ENCODE measurements around the gene RBM23. TPM values are rescaled to one million over a fixed set of nuclear protein-coding genes. Genes with fewer than 3 reads are reported as not detected.
A peak's percentile ranks its signal among the peaks of the same experiment; 100 is the strongest.

The RBM23 gene
- total RNA-seq, 1 donor from 2014 or later: 102 TPM

- H3K36me3 Mint-ChIP-seq: peaks cover 20% of the 10 kb centered on the region
- no peak for TF ChIP-seq CTCF (conservative IDR thresholded peaks at IDR 0.05)
- H3K27me3 Mint-ChIP-seq: no peaks in the 10 kb centered on the region
- no peak overlapping the region for H3K27ac Mint-ChIP-seq
- H3K9me3 Mint-ChIP-seq: no peaks in the 10 kb centered on the region
- no peak overlapping the region for H3K4me3 Mint-ChIP-seq
- H3K4me1 Mint-ChIP-seq (ENCODE audit: unreplicated experiment): peaks cover 13% of the 10 kb centered on the region
- no peak for DNase-seq (ENCODE audit: extremely low spot score, unreplicated experiment)
Measured at GRCh38 chr14:22877000-22877501, 41.9 kb downstream of the RBM23 start.

GRCh38 chr14:22875748-22876319, 43.1 kb downstream of the RBM23 start:
- peaks cover 20% of the 10 kb centered on the region for H3K36me3 Mint-ChIP-seq
- no peak overlapping the region for H3K4me3 Mint-ChIP-seq
- TF ChIP-seq CTCF (conservative IDR thresholded peaks at IDR 0.05): no peak
- no peaks in the 10 kb centered on the region for H3K9me3 Mint-ChIP-seq
- H3K4me1 Mint-ChIP-seq (ENCODE audit: unreplicated experiment): peaks cover 9% of the 10 kb centered on the region
- no peak for DNase-seq (ENCODE audit: extremely low spot score, unreplicated experiment)
- H3K27me3 Mint-ChIP-seq: no peaks in the 10 kb centered on the region
- H3K27ac Mint-ChIP-seq: no peak overlapping the region

GRCh38 chr14:22875003-22875747, 43.8 kb downstream of the RBM23 start:
- Mint-ChIP-seq H3K9me3 (no peaks in the 10 kb centered on the region), H3K27ac (no peak overlapping the region), H3K4me3 (no peak overlapping the region), H3K27me3 (no peaks in the 10 kb centered on the region), H3K36me3 (peaks cover 20% of the 10 kb centered on the region), H3K4me1 (ENCODE audit: unreplicated experiment) (peaks cover 14% of the 10 kb centered on the region)
- no peak for TF ChIP-seq CTCF (conservative IDR thresholded peaks at IDR 0.05)
- no peak for DNase-seq (ENCODE audit: extremely low spot score, unreplicated experiment)

- peak; percentile 30 for TF ChIP-seq CTCF (conservative IDR thresholded peaks at IDR 0.05)
- Mint-ChIP-seq H3K27me3 (no peaks in the 10 kb centered on the region), H3K36me3 (peaks cover 11% of the 10 kb centered on the region), H3K4me1 (ENCODE audit: unreplicated experiment) (peaks cover 14% of the 10 kb centered on the region), H3K9me3 (no peaks in the 10 kb centered on the region), H3K4me3 (peak overlapping the region; percentile 91), H3K27ac (peak overlapping the region; percentile 93)
- DNase-seq (ENCODE audit: extremely low spot score, unreplicated experiment): no peak
Measured at GRCh38 chr14:22872833-22873520, 46.0 kb downstream of the RBM23 start.

GRCh38 chr14:22872033-22872832, 46.7 kb downstream of the RBM23 start:
- H3K4me3 Mint-ChIP-seq: peak overlapping the region; percentile 98
- peak; percentile 87 for DNase-seq (ENCODE audit: extremely low spot score, unreplicated experiment)
- peak; percentile 97 for TF ChIP-seq CTCF (conservative IDR thresholded peaks at IDR 0.05)
- H3K27me3 Mint-ChIP-seq: no peaks in the 10 kb centered on the region
- H3K27ac Mint-ChIP-seq: peak overlapping the region; percentile 99
- no peaks in the 10 kb centered on the region for H3K9me3 Mint-ChIP-seq
- H3K36me3 Mint-ChIP-seq: peaks cover 9% of the 10 kb centered on the region
- peaks cover 14% of the 10 kb centered on the region for H3K4me1 Mint-ChIP-seq (ENCODE audit: unreplicated experiment)
